ENCODE measurements around the gene EWSR1. TPM values are rescaled to one million over a fixed set of nuclear protein-coding genes. Genes with fewer than 3 reads are reported as not detected.

The EWSR1 gene
- total and polyA plus RNA-seq, 5 experiments from 2014 or later = 141 to 292 (median 215) TPM

GRCh38 chr22:29327089-29327764 is 59.2 kb downstream of the EWSR1 start:
- H3K4me1 Mint-ChIP-seq = peaks cover 0 to 2% (median 0%) of the 10 kb centered on the region in 4 donors
- H3K27me3 Mint-ChIP-seq = no peaks in the 10 kb centered on the region
- no peak overlapping the region for H3K27ac Mint-ChIP-seq
- H3K4me3 Mint-ChIP-seq = no peak overlapping the region
- peaks cover 0 to 19% (median 0%) of the 10 kb centered on the region in 3 donors for H3K36me3 Mint-ChIP-seq
- POLR2A ChIA-PET = no interaction called here
- DNase-seq (no peak), ATAC-seq (no peak)
- H3K9me3 Mint-ChIP-seq = no peaks in the 10 kb centered on the region

- Mint-ChIP-seq H3K9me3 (no peaks in the 10 kb centered on the region), H3K4me3 (no peak overlapping the region), H3K27me3 (no peaks in the 10 kb centered on the region), H3K27ac (peak overlapping the region in 1 of 10 donors; percentile 41), H3K36me3 (peaks cover 0 to 22% (median 0%) of the 10 kb centered on the region in 3 donors), H3K4me1 (peaks cover 0 to 2% (median 0%) of the 10 kb centered on the region in 4 donors)
- no peak for ATAC-seq
- POLR2A ChIA-PET = no interaction called here
- DNase-seq = no peak
These were observed 60.0 kb downstream of the EWSR1 start for GRCh38 chr22:29328055-29328454.

GRCh38 chr22:29328566-29329500 is 60.8 kb downstream of the EWSR1 start:
- DNase-seq (no peak), ATAC-seq (no peak)
- Mint-ChIP-seq H3K36me3 (peaks cover 0 to 29% (median 3%) of the 10 kb centered on the region in 3 donors), H3K27ac (peak overlapping the region in 1 of 10 donors; percentile 13), H3K4me3 (no peak overlapping the region), H3K9me3 (no peaks in the 10 kb centered on the region), H3K27me3 (no peaks in the 10 kb centered on the region), H3K4me1 (peaks cover 0 to 2% (median 0%) of the 10 kb centered on the region in 4 donors)
- POLR2A ChIA-PET = no interaction called here

GRCh38 chr22:29329581-29329980 is 61.5 kb downstream of the EWSR1 start:
- ATAC-seq = no peak
- Mint-ChIP-seq H3K4me1 (peaks cover 0 to 2% (median 0%) of the 10 kb centered on the region in 4 donors), H3K36me3 (peaks cover 0 to 30% (median 3%) of the 10 kb centered on the region in 3 donors), H3K27ac (peak overlapping the region in 3 of 10 donors; percentile 29 to 53 (median 50)), H3K9me3 (no peaks in the 10 kb centered on the region), H3K4me3 (no peak overlapping the region), H3K27me3 (no peaks in the 10 kb centered on the region)
- DNase-seq = no peak
- POLR2A ChIA-PET = no interaction called here

- no peak overlapping the region for H3K4me3 Mint-ChIP-seq
- DNase-seq (no peak), ATAC-seq (no peak)
- no peaks in the 10 kb centered on the region for H3K27me3 Mint-ChIP-seq
- POLR2A ChIA-PET = no interaction called here
- no peaks in the 10 kb centered on the region for H3K9me3 Mint-ChIP-seq
- H3K4me1 Mint-ChIP-seq = peaks cover 0 to 2% (median 0%) of the 10 kb centered on the region in 4 donors
- peaks cover 0 to 37% (median 3%) of the 10 kb centered on the region in 3 donors for H3K36me3 Mint-ChIP-seq
- H3K27ac Mint-ChIP-seq = no peak overlapping the region
These were observed 62.2 kb downstream of the EWSR1 start for GRCh38 chr22:29330291-29330690.

GRCh38 chr22:29330753-29331152 is 62.7 kb downstream of the EWSR1 start:
- no peak overlapping the region for H3K27ac Mint-ChIP-seq
- POLR2A ChIA-PET = no interaction called here
- no peaks in the 10 kb centered on the region for H3K9me3 Mint-ChIP-seq
- DNase-seq (no peak), ATAC-seq (no peak)
- H3K4me1 Mint-ChIP-seq = peaks cover 0 to 2% (median 1%) of the 10 kb centered on the region in 4 donors
- no peaks in the 10 kb centered on the region for H3K27me3 Mint-ChIP-seq
- no peak overlapping the region for H3K4me3 Mint-ChIP-seq
- peaks cover 0 to 41% (median 7%) of the 10 kb centered on the region in 3 donors for H3K36me3 Mint-ChIP-seq

GRCh38 chr22:29331213-29331612 is 63.1 kb downstream of the EWSR1 start:
- no peak for DNase-seq
- H3K9me3 Mint-ChIP-seq = no peaks in the 10 kb centered on the region
- POLR2A ChIA-PET = no interaction called here

GRCh38 chr22:29331658-29332300 is 63.7 kb downstream of the EWSR1 start:
- Mint-ChIP-seq H3K4me3 (no peak overlapping the region), H3K36me3 (peaks cover 0 to 46% (median 9%) of the 10 kb centered on the region in 3 donors), H3K27ac (no peak overlapping the region), H3K9me3 (no peaks in the 10 kb centered on the region), H3K4me1 (peaks cover 0 to 5% (median 1%) of the 10 kb centered on the region in 4 donors), H3K27me3 (no peaks in the 10 kb centered on the region)
- DNase-seq (no peak), ATAC-seq (no peak)
- POLR2A ChIA-PET = no interaction called here

More at GRCh38 chr22:29331213-29331612, 63.1 kb downstream of the EWSR1 start:
- Mint-ChIP-seq H3K27ac (no peak overlapping the region), H3K36me3 (peaks cover 0 to 44% (median 8%) of the 10 kb centered on the region in 3 donors), H3K4me1 (peaks cover 0 to 5% (median 1%) of the 10 kb centered on the region in 4 donors), H3K27me3 (no peaks in the 10 kb centered on the region), H3K4me3 (no peak overlapping the region)
- ATAC-seq = no peak

GRCh38 chr22:29332886-29333496 is 64.9 kb downstream of the EWSR1 start:
- POLR2A ChIA-PET = no interaction called here
- H3K4me1 Mint-ChIP-seq = peaks cover 0 to 5% (median 1%) of the 10 kb centered on the region in 4 donors
- H3K36me3 Mint-ChIP-seq = peaks cover 0 to 52% (median 9%) of the 10 kb centered on the region in 3 donors

GRCh38 chr22:29334148-29334547 is 66.1 kb downstream of the EWSR1 start:
- H3K36me3 Mint-ChIP-seq = peaks cover 0 to 60% (median 11%) of the 10 kb centered on the region in 3 donors
- H3K27me3 Mint-ChIP-seq = no peaks in the 10 kb centered on the region
- H3K27ac Mint-ChIP-seq = peak overlapping the region in 1 of 10 donors; percentile 74
- H3K4me1 Mint-ChIP-seq = peaks cover 0 to 5% (median 1%) of the 10 kb centered on the region in 4 donors
- no peaks in the 10 kb centered on the region for H3K9me3 Mint-ChIP-seq
- H3K4me3 Mint-ChIP-seq = no peak overlapping the region
- ATAC-seq (no peak), DNase-seq (no peak)
- POLR2A ChIA-PET = interaction anchor here (0.5 kb wide), 1 partner anchor 493 kb away, joined by 4 read pairs; no protein-coding TSS in a partner anchor

More at GRCh38 chr22:29332886-29333496, 64.9 kb downstream of the EWSR1 start:
- DNase-seq (no peak), ATAC-seq (no peak)
- H3K4me3 Mint-ChIP-seq = no peak overlapping the region
- no peaks in the 10 kb centered on the region for H3K27me3 Mint-ChIP-seq
- peak overlapping the region in 4 of 10 donors; percentile 22 to 64 (median 57) for H3K27ac Mint-ChIP-seq
- no peaks in the 10 kb centered on the region for H3K9me3 Mint-ChIP-seq

GRCh38 chr22:29334696-29335344 is 66.8 kb downstream of the EWSR1 start:
- Mint-ChIP-seq H3K4me1 (peaks cover 0 to 5% (median 0%) of the 10 kb centered on the region in 4 donors), H3K4me3 (no peak overlapping the region), H3K9me3 (no peaks in the 10 kb centered on the region), H3K27me3 (no peaks in the 10 kb centered on the region), H3K36me3 (peaks cover 0 to 65% (median 16%) of the 10 kb centered on the region in 3 donors), H3K27ac (peak overlapping the region in 2 of 10 donors; percentile 53 to 74)
- POLR2A ChIA-PET = interaction anchor here (0.5 kb wide), 1 partner anchor 494 kb away, joined by 4 read pairs; no protein-coding TSS in a partner anchor
- DNase-seq (no peak), ATAC-seq (no peak)
